Stimulated activated CD4-positive, alpha-beta T cell treated with anti-CD3 and anti-CD28 coated beads, Interleukin-1b, Interleukin-23, amount 100 ng/mL, for 4 hours (primary cell): ENCODE measurements around the gene SLC6A4.
"Not testable (repeated sequence)": the region's sequence is repeated elsewhere in the genome, so short reads cannot be mapped to it uniquely, and the experiment has no call there.

Experiments used
- DNase-seq, 2 donors: peaks; one replicate each; pipeline ENCODE4 v3.0.0-alpha.2; 2020; ENCODE audit warnings: low read depth in 2 of 2

The SLC6A4 gene

DNA sequence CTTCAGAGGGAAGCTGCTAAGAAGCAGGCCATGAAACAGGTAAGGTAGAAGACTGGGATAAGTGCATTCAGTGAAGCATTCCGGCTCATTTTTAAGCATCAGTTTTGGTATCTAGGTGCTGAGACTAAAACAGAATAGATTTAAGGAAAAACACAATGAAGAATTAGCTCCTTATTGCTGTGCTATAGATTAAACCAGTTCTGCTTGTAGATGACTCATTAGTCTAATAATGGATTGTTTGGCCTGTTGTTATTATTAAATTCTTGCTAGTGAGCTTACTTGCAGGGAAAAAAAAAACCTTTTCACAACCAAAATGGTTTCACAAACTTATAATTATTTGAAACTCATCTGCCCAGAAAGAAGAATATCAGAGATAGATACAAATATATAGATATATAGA, 62.9 kb downstream of the SLC6A4 start:
- no peak for DNase-seq

DNA sequence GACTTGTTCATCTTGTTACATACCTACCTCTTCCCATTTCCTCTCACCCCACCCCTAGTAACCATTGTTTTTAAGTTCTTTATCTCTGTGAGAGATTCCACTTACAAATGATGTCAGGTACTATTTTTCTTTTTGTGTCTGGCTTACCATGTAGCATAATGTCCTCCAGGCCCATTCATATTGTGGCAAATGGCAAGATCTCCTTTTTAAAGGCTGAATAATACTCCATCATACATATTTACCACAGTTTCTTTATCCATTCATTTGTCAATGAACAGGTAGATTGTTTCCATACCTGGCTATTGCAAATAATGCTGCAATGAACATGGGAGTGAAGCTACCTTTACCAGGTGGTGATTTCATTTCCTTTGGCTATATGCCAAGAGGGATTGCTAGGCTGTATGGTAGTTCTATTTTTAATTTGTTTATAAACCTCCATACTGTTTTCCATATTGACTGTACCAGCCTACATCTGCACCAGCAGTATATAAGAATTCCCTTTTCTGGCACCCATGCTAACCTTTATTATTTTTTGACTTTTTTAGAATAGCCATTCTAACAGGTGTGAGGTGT, 65.0 kb downstream of the SLC6A4 start:
- DNase-seq: no peak

DNA sequence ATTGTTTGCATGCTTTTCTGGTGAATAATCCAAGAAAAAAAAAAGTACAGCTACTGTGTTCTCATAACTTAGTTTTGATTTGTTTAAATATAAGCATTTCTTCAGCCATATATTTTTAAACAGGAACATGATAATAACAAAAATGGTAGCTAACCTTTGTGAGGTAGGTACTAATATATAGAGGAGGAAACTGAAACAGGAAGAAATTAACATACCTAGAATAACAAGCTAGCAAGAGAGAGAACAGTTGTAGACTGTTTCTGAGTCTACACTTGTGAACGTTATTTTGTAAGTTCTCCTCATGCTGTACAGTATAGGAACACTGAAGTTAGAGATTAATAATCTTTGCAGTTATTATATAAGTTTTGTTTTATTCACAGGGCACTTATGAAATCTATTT, 69.5 kb downstream of the SLC6A4 start:
- no peak for DNase-seq

DNA sequence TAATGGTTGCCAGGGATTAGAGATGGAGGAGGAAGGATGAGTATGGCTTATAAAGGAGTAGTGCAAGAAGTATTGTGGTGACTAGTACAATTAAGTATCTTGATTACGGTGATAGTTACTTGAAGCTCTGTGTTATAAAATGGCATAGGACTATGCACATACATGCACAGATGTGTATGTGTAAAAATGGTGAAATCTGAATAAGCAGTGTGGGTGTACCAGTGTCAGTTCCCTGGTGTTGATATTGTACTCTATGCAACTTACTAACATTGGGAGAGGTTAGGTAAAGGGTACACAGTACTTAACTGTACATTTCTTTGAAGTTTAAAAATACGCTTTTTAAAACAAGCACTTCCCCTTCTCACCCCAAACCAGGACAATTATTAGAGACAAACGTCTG, 70.3 kb downstream of the SLC6A4 start:
- no peak for DNase-seq

DNA sequence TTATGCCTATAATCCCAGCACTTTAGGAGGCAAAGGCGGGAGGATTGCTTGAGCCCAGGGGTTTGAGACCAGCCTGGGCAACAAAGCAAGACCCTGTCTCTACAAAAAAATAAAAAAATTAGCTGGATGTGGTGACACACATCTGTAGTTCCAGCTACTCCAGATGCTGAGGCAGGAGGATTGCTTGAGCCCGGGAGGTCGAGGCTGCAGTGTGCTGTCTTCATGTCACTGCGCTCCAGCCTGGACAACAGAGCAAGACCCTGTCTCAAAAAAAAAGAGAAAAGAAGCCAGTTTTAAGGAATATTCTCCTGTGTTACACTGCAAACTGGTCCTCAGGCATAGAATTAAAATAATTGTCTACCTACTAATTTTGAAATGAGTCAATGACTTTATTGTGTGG, 71.0 kb downstream of the SLC6A4 start:
- no peak for DNase-seq

DNA sequence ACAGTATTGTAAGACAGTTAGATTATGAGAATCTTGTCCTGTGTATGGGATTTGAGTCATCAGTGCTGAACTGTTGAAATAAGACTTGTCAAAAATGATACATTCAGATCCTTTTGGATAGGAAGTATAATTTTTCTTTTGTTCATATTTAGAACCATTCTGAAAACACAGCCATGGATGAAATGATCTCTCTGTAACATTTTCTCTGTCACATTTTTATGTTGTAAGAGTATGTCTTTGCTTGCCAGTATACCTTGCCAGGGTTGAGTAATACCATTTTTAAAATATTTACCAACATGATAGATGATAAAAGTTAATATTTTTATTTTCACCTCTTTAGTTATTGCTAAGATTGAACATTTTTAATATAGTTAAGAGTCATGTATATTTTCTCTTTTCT, 73.9 kb downstream of the SLC6A4 start:
- DNase-seq: no peak

DNA sequence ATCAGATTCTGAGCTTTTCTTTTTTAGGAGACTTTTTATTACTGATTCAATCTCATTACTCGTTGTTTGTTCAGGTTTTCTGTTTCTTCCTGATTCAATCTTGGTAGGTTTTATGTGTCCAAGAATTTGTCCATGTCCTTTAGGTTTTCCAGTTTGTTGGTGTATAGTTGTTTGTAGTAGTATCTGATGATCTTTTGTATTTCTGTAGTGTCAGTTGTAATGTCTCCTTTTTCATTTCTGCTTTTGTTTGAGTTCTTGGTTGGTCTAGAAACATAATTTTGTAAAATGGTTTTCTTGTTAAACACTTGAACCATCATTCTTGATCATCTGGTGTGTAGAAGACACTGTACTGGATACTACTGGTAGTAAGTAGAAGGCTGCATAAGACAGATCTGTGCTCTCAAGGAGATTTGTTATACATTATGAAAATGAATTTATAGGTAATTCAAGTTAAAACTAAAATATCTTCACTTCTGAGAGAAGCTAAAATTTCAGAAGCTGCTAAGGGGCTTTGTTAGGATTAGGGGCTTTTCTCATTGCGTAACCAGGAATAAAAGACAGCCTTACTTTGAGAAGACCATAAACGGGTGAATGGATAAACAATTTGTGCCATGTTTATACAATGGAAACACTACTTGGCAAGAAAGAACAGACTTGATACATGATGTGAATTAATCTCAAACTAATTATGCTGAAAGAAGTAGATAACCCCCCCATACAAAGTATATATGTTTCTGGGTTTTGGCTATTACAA, 74.9 kb downstream of the SLC6A4 start:
- DNase-seq: no peak

DNA sequence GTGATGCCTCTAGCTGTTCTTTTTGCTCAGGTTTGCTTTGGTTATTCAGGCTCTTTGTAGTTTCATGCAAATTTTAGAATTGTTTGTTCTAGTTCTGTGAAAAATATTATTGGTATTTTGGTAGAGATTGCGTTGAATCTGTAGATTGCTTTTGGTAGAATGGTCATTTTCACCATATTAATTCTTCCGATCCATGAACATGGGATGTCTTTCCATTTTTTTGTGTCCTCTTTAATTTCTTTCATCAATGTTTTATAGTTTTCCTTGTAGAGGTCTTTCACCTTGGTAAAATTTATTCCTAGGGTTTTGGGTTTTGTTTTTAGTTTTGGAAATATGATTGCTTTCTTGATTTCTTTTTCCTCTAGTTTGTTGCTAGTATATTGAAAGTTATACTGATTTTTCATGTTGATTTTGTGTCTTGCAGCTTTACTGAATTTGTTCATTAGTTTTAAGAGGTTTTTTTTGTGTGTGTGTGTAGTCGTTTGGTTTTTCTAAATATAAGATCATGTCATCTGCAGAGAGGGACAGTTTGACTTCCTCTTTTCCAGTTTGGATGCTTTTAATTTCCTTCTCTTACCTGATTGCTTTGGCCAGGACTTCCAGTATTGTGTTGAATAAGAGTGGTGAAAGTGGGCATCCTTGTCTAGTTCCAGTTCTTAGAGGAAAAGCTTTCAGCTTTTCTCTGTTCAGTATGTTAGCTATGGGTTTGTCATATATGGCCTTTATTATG, 76.4 kb downstream of the SLC6A4 start:
- no peak for DNase-seq

DNA sequence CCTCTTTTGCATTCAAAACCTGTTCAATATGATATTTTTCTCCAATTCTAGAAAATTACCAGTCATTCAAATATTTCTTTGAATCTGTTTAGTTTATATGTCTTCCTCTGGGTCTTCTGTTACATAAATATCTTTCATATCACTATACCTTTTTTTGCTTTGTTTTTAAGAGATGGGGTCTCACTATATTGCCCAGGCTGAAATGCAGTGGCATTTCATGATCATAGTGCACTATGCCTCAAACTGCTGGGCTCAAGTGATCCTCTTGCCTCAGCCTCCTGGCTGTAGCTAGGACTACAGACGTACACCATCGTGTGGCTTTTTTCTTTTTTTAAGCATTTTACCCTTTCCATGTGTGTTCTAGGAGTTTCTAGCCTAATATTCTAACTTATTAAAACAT, 80.1 kb downstream of the SLC6A4 start:
- no peak for DNase-seq

DNA sequence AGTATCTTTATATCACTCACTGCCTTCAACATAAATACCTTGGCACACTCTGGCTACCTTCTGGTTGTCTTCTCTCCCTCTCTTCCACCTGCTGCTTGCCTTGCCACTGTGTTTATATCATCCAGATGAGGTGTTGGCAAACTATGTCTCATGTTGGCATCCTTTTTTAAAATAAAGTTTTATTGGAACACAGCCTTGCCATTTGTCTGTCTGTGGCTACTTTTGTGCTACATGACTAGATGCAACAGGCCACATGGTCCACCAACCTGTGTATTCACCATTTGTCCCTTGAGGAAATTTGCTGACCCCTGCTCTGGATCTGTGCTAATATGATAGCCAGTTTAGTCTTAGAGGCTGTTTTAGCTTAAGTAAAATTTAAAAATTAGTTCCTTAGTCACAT, 82.0 kb downstream of the SLC6A4 start:
- no peak for DNase-seq

DNA sequence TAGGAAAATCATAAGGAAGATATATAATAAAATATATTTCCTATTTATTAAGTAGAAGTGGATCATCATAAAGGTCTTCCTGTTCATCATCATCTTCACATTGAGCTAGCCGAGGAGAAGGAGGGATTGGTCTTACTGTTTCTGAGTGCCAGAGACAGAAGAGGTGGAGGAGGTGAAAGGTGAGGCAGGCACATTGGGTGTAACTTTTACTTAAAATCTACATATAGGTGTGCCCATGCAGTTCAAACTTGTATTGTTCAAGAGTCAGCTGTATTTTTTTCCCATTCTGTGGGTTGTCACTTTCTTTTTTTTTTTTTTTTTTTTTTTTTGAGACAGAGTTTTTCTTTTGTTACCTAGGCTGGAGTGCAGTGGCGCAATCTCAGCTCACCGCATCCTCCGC, 84.0 kb downstream of the SLC6A4 start:
- DNase-seq: no peak

DNA sequence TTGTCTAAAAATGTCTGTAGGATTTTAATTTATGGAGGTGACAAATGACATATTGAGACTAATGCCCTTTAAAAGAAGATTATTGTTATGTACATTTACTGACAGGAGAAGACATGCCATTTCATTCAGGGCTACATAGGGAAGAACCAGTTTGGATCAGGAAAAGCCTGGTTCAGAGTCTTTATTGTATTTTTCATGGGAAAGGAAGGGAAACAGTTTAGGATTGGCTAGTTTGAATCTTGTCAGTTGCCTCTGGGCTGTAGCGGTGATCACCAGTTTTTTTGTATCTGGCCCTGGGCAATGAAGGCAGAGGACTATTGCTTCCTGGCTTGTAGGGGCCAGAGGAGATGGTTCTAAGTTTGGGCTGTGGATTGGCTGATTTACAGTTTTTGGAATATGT, 87.1 kb downstream of the SLC6A4 start:
- no peak for DNase-seq

DNA sequence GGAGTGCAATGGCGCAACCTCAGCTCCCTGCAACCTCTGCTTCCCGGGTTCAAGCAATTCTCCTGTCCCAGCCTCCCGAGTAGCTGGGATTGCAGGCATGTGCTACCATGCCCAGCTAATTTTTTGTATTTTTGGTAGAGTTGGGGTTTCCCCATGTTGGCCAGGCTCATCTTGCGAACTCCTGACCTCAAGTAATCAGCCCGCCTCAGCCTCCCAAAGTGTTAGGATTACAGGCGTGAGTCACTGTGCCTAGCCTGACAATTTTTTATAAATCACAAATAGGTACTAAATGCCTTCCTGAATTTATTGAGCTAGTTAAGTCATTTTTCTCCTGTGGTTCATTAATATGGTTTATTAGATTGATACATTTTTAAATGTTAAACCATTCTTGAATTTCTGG, 87.6 kb downstream of the SLC6A4 start:
- not testable (repeated sequence) for DNase-seq
